ENCODE data around the gene PASK. TPM values are rescaled to one million over a fixed set of nuclear protein-coding genes. Genes with fewer than 3 reads are reported as not detected.

PASK gene
- polyA plus RNA-seq, 3 donors = 0.56 to 4.3 (median 0.70) TPM

DNA sequence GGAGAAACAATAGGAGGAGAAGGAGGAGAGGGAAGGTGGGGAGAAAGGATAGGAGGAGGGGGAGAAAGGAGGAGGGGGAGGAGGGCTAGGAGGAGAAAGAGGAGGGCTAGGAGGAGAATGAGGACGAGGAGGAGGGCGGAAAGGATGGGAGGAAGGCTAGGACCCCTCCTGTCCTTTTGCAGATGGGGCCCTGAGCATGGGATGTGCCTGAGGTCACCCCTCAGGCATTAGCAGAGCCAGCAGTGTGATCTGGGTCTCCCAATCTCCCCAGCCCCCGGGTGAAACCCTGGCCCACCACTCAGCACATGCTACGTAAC lies 38.6 kb upstream of the PASK start:
- H3K9me3 Mint-ChIP-seq = peaks cover 0 to 1% (median 0%) of the 10 kb centered on the region in 7 donors
- Histone ChIP-seq H3K9ac (ENCODE audit: insufficient read depth, low read length, poor library complexity, severe bottlenecking) (no peak overlapping the region), H3K4me3 (replicated peaks in 1 of 3; ENCODE audit: low read depth in 2 of 3, low read length in 3 of 3) (no peak overlapping the region), H3K4me2 (replicated peaks; ENCODE audit: extremely low read depth, low read length, poor library complexity, severe bottlenecking) (no peak overlapping the region), H3K4me1 (ENCODE audit: control insufficient read depth in 1 of 2, insufficient read depth in 2 of 2, low read length in 2 of 2) (no peaks in the 10 kb centered on the region), H3K27me3 (ENCODE audit: control insufficient read depth in 2 of 2, insufficient read depth in 2 of 2, low read length in 2 of 2) (no peaks in the 10 kb centered on the region), H3K9me3 (replicated peaks in 1 of 2; ENCODE audit: control insufficient read depth in 1 of 2, insufficient read depth in 1 of 2, low read length in 2 of 2) (no peaks in the 10 kb centered on the region), H4K20me1 (ENCODE audit: insufficient read depth, low read length) (no peaks in the 10 kb centered on the region), H2AFZ (ENCODE audit: insufficient read depth, low read depth, low read length, poor library complexity, severe bottlenecking) (no peak overlapping the region), H3K27ac (ENCODE audit: low read depth in 1 of 2, low read length in 2 of 2) (no peak overlapping the region), H3K36me3 (replicated peaks in 1 of 2; ENCODE audit: control insufficient read depth in 1 of 2, insufficient read depth in 2 of 2, low read length in 2 of 2) (peaks cover 2 to 9% of the 10 kb centered on the region in 2 donors), H3K79me2 (ENCODE audit: insufficient read depth, low read length) (no peaks in the 10 kb centered on the region)
- no peak overlapping the region for H3K4me3 Mint-ChIP-seq
- H3K4me1 Mint-ChIP-seq = no peaks in the 10 kb centered on the region
- no peak for DNase-seq
- TF ChIP-seq, protein P1, sequence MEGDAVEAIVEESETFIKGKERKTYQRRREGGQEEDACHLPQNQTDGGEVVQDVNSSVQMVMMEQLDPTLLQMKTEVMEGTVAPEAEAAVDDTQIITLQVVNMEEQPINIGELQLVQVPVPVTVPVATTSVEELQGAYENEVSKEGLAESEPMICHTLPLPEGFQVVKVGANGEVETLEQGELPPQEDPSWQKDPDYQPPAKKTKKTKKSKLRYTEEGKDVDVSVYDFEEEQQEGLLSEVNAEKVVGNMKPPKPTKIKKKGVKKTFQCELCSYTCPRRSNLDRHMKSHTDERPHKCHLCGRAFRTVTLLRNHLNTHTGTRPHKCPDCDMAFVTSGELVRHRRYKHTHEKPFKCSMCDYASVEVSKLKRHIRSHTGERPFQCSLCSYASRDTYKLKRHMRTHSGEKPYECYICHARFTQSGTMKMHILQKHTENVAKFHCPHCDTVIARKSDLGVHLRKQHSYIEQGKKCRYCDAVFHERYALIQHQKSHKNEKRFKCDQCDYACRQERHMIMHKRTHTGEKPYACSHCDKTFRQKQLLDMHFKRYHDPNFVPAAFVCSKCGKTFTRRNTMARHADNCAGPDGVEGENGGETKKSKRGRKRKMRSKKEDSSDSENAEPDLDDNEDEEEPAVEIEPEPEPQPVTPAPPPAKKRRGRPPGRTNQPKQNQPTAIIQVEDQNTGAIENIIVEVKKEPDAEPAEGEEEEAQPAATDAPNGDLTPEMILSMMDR (IDR thresholded peaks at IDR 0.05) = no peak
- peaks cover 0 to 2% (median 1%) of the 10 kb centered on the region in 3 donors for H3K27me3 Mint-ChIP-seq (ENCODE audit: low read depth in 3 of 3)
- 94% methylated on average over 2 of the region's 4 CpGs for WGBS (ENCODE audit: insufficient coverage)
- H3K27ac Mint-ChIP-seq = no peak overlapping the region
- H3K36me3 Mint-ChIP-seq = peaks cover 9 to 13% of the 10 kb centered on the region in 2 donors
- intact Hi-C loops (cut with micrococcal nuclease) = no loop called here

DNA sequence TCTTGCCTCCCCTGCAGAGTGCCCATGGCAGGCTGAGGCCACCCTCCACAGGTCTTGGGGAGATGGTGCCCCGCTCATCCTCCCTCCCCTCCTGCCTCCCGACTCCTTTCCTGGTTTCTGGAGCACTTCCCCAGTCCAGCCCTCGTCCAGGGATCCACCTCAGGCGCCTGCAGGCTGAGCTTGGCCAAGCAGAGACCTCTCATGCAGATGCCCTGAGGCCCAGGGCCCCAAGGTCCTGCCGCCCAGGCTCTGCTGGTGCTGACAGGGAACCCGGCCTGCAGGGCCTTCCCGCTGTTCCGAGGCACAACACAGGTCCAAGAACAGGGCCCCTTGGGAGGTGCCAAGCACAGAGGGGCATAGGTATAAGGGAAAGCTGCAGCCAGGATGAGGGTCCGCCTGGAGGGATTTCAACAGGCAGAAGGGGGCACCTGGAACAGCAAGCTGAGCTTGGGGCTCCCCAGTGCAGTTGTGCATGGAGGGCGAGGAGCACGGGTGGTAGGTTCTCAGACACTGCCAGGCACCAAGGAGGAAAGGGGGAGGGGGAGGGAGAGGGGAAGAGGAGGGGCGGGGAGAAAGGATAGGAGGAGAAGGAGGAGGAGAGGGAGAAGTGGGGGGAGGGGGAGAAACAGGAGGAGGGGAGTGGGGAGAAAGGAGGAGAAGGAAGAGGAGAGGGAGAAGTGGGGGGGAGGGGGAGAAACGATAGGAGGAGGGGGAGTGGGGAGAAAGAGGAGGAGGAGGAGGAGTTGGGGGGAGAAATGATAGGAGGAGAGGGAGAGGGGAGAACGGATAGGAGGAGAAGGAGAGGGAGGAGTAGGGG lies 38.0 kb upstream of the PASK start:
- H3K9me3 Mint-ChIP-seq = peaks cover 0 to 1% (median 0%) of the 10 kb centered on the region in 7 donors
- no peak overlapping the region for H3K27ac Mint-ChIP-seq
- H3K4me1 Mint-ChIP-seq = no peaks in the 10 kb centered on the region
- H3K36me3 ChIP-seq (replicated peaks in 1 of 2; ENCODE audit: control insufficient read depth in 1 of 2, insufficient read depth in 2 of 2, low read length in 2 of 2) = peaks cover 7 to 14% of the 10 kb centered on the region in 2 donors
- no peaks in the 10 kb centered on the region for H4K20me1 ChIP-seq (ENCODE audit: insufficient read depth, low read length)
- no peak overlapping the region for H3K4me3 ChIP-seq (replicated peaks in 1 of 3; ENCODE audit: low read depth in 2 of 3, low read length in 3 of 3)
- no peak overlapping the region for H3K4me3 Mint-ChIP-seq
- H3K4me1 ChIP-seq (ENCODE audit: control insufficient read depth in 1 of 2, insufficient read depth in 2 of 2, low read length in 2 of 2) = no peaks in the 10 kb centered on the region
- peaks cover 15 to 19% of the 10 kb centered on the region in 2 donors for H3K36me3 Mint-ChIP-seq
- no peaks in the 10 kb centered on the region for H3K9me3 ChIP-seq (replicated peaks in 1 of 2; ENCODE audit: control insufficient read depth in 1 of 2, insufficient read depth in 1 of 2, low read length in 2 of 2)
- intact Hi-C loops (cut with micrococcal nuclease) = no loop called here
- no peaks in the 10 kb centered on the region for H3K27me3 ChIP-seq (ENCODE audit: control insufficient read depth in 2 of 2, insufficient read depth in 2 of 2, low read length in 2 of 2)
- 59% methylated on average over 12 of the region's 14 CpGs for WGBS (ENCODE audit: insufficient coverage)
- H3K27me3 Mint-ChIP-seq (ENCODE audit: low read depth in 3 of 3) = peaks cover 0 to 2% (median under 1%) of the 10 kb centered on the region in 3 donors
- no peak overlapping the region for H3K9ac ChIP-seq (ENCODE audit: insufficient read depth, low read length, poor library complexity, severe bottlenecking)
- TF ChIP-seq, protein P1 (IDR thresholded peaks at IDR 0.05) = no peak
- H3K27ac ChIP-seq (ENCODE audit: low read depth in 1 of 2, low read length in 2 of 2) = no peak overlapping the region
- no peaks in the 10 kb centered on the region for H3K79me2 ChIP-seq (ENCODE audit: insufficient read depth, low read length)
- no peak overlapping the region for H3K4me2 ChIP-seq (replicated peaks; ENCODE audit: extremely low read depth, low read length, poor library complexity, severe bottlenecking)
- DNase-seq = no peak
- H2AFZ ChIP-seq (ENCODE audit: insufficient read depth, low read depth, low read length, poor library complexity, severe bottlenecking) = no peak overlapping the region
